ENCODE results near the gene TMF1. TPM values are rescaled to one million over a fixed set of nuclear protein-coding genes. Genes with fewer than 3 reads are reported as not detected.

TMF1 gene, protein sequence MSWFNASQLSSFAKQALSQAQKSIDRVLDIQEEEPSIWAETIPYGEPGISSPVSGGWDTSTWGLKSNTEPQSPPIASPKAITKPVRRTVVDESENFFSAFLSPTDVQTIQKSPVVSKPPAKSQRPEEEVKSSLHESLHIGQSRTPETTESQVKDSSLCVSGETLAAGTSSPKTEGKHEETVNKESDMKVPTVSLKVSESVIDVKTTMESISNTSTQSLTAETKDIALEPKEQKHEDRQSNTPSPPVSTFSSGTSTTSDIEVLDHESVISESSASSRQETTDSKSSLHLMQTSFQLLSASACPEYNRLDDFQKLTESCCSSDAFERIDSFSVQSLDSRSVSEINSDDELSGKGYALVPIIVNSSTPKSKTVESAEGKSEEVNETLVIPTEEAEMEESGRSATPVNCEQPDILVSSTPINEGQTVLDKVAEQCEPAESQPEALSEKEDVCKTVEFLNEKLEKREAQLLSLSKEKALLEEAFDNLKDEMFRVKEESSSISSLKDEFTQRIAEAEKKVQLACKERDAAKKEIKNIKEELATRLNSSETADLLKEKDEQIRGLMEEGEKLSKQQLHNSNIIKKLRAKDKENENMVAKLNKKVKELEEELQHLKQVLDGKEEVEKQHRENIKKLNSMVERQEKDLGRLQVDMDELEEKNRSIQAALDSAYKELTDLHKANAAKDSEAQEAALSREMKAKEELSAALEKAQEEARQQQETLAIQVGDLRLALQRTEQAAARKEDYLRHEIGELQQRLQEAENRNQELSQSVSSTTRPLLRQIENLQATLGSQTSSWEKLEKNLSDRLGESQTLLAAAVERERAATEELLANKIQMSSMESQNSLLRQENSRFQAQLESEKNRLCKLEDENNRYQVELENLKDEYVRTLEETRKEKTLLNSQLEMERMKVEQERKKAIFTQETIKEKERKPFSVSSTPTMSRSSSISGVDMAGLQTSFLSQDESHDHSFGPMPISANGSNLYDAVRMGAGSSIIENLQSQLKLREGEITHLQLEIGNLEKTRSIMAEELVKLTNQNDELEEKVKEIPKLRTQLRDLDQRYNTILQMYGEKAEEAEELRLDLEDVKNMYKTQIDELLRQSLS
- total RNA-seq (2022), result 50.2 and 52.4 TPM in 2 replicates
- Bru-seq, nascent RNA, result percentile 94 among the genes with signal in this experiment
- BruChase-seq, experiment 1, labeled RNA remaining after a 6-hour chase, result percentile 97 among the genes with signal in this experiment
- percentile 97 among the genes with signal in this experiment for BruChase-seq, experiment 2, labeled RNA remaining after a 2-hour chase
- long read RNA-seq, full-length matches to known transcripts, result 81 of 119 reads
- long read RNA-seq, partial matches to known transcripts, result 13 of 119 reads
- long read RNA-seq, other reads (novel, unspliced or antisense), result 25 of 119 reads

DNA sequence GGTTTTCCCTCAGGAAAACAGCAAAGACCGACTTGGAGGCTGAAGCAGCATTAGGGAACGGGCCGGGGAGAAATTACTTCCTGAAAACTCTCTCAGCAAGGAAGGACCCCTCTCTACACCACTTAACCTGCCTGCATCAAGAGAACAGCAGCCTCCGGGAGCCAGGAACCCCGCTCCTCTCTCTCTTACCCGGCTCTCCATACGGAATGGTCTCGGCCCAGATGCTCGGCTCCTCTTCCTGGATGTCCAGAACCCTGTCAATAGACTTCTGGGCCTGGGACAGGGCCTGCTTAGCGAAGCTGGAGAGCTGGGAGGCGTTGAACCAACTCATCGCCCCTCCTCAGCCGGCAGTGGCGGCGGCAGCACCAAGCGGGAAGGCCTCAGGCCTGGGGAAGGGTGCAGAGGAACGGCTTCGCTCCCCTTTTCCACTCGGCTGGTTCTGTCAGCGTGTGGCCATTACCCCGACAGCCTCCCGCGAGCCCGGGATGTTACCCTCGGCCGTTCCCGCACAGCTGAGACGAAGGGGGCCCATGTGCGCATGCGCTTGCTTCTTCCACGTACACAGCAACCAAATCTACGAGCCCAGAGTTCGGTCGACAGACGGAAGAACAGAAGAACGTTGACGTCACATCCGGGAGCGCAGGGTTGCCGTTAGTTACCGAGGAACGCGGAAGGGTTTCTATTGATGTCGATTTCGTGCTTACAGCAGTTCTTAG is at the start of gene TMF1:
Gene TMF1 (minus strand): TSS at position 578 of the 716 bp plus-strand sequence. CDS start 247 bp downstream, at position 331.
- H3K27me3 Mint-ChIP-seq (ENCODE audit: insufficient read depth, unreplicated experiment), result no peaks in the 10 kb centered on the region
- CTCF ChIA-PET, result interaction anchor here (1.0 to 1.5 kb wide), 4 partner anchors 27 to 53 kb away, joined by 3 to 4 read pairs (median 3); partner anchors contain the start of gene ARL6IP5
- H3K36me3 Mint-ChIP-seq (ENCODE audit: insufficient read depth, unreplicated experiment), result peaks cover 38% of the 10 kb centered on the region
- POLR2A ChIA-PET, result interaction anchor here (0.7 to 8.0 kb wide), 18 partner anchors 8 to 814 kb away, joined by 3 to 371 read pairs (median 6); partner anchors contain the start of genes ARL6IP5, EOGT and UBA3
- TF ChIP-seq, protein P1, sequence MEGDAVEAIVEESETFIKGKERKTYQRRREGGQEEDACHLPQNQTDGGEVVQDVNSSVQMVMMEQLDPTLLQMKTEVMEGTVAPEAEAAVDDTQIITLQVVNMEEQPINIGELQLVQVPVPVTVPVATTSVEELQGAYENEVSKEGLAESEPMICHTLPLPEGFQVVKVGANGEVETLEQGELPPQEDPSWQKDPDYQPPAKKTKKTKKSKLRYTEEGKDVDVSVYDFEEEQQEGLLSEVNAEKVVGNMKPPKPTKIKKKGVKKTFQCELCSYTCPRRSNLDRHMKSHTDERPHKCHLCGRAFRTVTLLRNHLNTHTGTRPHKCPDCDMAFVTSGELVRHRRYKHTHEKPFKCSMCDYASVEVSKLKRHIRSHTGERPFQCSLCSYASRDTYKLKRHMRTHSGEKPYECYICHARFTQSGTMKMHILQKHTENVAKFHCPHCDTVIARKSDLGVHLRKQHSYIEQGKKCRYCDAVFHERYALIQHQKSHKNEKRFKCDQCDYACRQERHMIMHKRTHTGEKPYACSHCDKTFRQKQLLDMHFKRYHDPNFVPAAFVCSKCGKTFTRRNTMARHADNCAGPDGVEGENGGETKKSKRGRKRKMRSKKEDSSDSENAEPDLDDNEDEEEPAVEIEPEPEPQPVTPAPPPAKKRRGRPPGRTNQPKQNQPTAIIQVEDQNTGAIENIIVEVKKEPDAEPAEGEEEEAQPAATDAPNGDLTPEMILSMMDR (IDR thresholded peaks at IDR 0.05; ENCODE audit: unreplicated experiment), result no peak
- DNase-seq (ENCODE audit: unreplicated experiment), result peak; percentile 98
- BruUV-seq (replicated peaks), result TSS peak; percentile 40
- H3K4me1 Mint-ChIP-seq (ENCODE audit: insufficient read depth, unreplicated experiment), result peaks cover 20% of the 10 kb centered on the region
- intact Hi-C loops (cut with micrococcal nuclease), result loop anchor here (1.0 kb wide), 1 partner anchor 32 kb away; the partner anchor contains the start of gene ARL6IP5
- H3K4me3 Mint-ChIP-seq (ENCODE audit: unreplicated experiment), result peak within 1 kb of the TSS; percentile 86
- H3K27ac Mint-ChIP-seq (ENCODE audit: low read depth, unreplicated experiment), result peak within 1 kb of the TSS; percentile 95
- no peaks in the 10 kb centered on the region for H3K9me3 Mint-ChIP-seq (ENCODE audit: unreplicated experiment)

DNA sequence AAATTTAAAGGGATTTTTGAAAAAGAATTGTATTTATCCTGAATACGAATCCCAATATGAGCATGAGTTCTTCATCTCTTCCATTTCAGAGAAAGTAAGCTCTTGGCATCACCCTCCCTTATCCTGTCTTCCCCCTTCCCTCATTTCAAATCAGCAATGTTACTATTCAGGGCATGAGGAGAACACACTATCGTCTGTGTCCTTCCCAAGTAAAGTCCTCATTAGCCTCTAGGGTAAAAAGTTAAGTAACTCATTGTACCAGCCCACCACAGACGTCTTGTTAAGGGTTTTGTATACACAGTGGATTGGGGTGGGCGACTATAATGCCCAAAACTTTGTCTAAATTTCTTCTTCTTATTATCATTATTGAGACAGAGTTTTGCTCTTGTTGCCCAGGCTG is 47.4 kb upstream of the TMF1 start:
- ChIA-PET POLR2A (interaction anchor here (0.6 to 7.5 kb wide), 4 partner anchors 13 to 758 kb away, joined by 3 to 54 read pairs (median 4); partner anchors contain the start of genes ARL6IP5 and TMF1), CTCF (interaction anchor here (0.5 to 1.5 kb wide), 4 partner anchors 19 to 206 kb away, joined by 3 to 8 read pairs (median 6); partner anchors contain the start of gene UBA3)
- no TSS peak for BruUV-seq (replicated peaks)
- Mint-ChIP-seq H3K36me3 (ENCODE audit: insufficient read depth, unreplicated experiment) (peaks cover 76% of the 10 kb centered on the region), H3K9me3 (ENCODE audit: unreplicated experiment) (no peaks in the 10 kb centered on the region), H3K27me3 (ENCODE audit: insufficient read depth, unreplicated experiment) (no peaks in the 10 kb centered on the region), H3K4me1 (ENCODE audit: insufficient read depth, unreplicated experiment) (peaks cover 7% of the 10 kb centered on the region), H3K27ac (ENCODE audit: low read depth, unreplicated experiment) (no peak overlapping the region), H3K4me3 (ENCODE audit: unreplicated experiment) (no peak overlapping the region)
- no peak for DNase-seq (ENCODE audit: unreplicated experiment)
- intact Hi-C loops (cut with micrococcal nuclease), result no loop called here
- TF ChIP-seq, protein P1 (IDR thresholded peaks at IDR 0.05; ENCODE audit: unreplicated experiment), result no peak

DNA sequence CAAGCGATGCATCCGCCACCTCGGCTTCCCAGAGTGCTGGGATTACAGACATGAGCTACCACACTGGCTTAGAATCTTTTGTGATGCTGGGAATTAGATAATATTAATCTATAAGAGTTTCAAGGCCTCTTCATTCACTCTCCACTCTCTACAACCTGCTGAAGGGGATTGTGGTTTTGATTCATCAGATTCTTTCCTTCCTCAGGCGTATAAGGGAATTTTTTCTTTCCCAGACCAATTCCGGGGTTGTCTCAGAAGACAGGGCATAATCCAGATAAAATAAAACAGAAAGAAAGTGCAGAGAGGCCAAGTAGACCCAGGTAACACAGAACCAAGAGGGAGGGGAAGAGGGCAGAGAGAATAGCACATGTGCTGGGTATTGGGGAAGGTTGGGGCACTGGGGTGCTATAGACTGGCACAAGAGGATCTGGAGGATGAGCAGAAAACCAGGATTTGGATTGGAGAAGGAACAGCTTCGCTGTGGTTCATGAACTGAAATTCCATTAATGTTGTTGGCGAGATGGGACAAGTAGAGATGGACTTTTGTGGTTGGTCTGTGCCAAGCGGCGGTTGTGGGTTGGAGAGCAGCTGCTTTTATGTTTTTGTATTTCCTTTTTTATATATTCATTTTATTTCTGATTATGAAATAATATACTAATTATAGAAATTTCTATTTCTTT is 45.4 kb upstream of the TMF1 start:
- Mint-ChIP-seq H3K9me3 (ENCODE audit: unreplicated experiment) (no peaks in the 10 kb centered on the region), H3K27ac (ENCODE audit: low read depth, unreplicated experiment) (no peak overlapping the region), H3K4me3 (ENCODE audit: unreplicated experiment) (no peak overlapping the region), H3K27me3 (ENCODE audit: insufficient read depth, unreplicated experiment) (no peaks in the 10 kb centered on the region), H3K4me1 (ENCODE audit: insufficient read depth, unreplicated experiment) (peaks cover 14% of the 10 kb centered on the region), H3K36me3 (ENCODE audit: insufficient read depth, unreplicated experiment) (peaks cover 76% of the 10 kb centered on the region)
- TF ChIP-seq, protein P1 (IDR thresholded peaks at IDR 0.05; ENCODE audit: unreplicated experiment), result no peak
- ChIA-PET POLR2A (interaction anchor here (1.1 to 7.5 kb wide), 2 partner anchors 9 to 11 kb away, joined by 3 to 54 read pairs; partner anchors contain the start of gene ARL6IP5), CTCF (interaction anchor here (0.6 to 1.7 kb wide), 5 partner anchors 8 to 342 kb away, joined by 3 to 6 read pairs (median 4); no protein-coding TSS in a partner anchor)
- BruUV-seq (replicated peaks), result no TSS peak
- intact Hi-C loops (cut with micrococcal nuclease), result no loop called here
- DNase-seq (ENCODE audit: unreplicated experiment), result no peak

Measured in MCF 10A (cell line).